HCT116 (cell line): ENCODE results near the gene PGS1. TPM values are rescaled to one million over a fixed set of nuclear protein-coding genes. Genes with fewer than 3 reads are reported as not detected.

ENCODE experiments used
- ATAC-seq: fragments of 200-7000 bp; cut with Tn5 transposase; 2 replicates; pipeline ENCODE4 v1.9.1; 2020; ENCODE audit warnings: mild to moderate bottlenecking, moderate library complexity
- BruUV-seq: library from RNA; stranded (reverse); fragments of 400-500 nt; replicated peaks from 2 replicates; lab custom pipeline; 2021; lab: Mats Ljungman, UMichigan
- CTCF ChIA-PET: fragments of 300-600 bp; sonication (Branson Sonifier 250); formaldehyde crosslinking; loops from one replicate; lab custom pipeline; 2021; ENCODE audit warnings: antibody characterized with exemption; lab: Charles Lee
- POLR2A ChIA-PET: fragments of 300-600, 350-600 bp; sonication (Branson Sonifier 250); formaldehyde crosslinking; loops from one replicate; lab custom pipeline; 2021; ENCODE audit warnings: antibody characterized with exemption; lab: Charles Lee
- RAD21 ChIA-PET, 2 experiments: fragments of 300-600 bp; sonication (Branson Sonifier 250); formaldehyde crosslinking; loops; one replicate each; lab custom pipeline; 2023; ENCODE audit warnings: low total read pairs in 2 of 2; ENCODE audit not compliant: uncharacterized antibody in 2 of 2, unreplicated experiment in 2 of 2, low non-redundant PET in 1 of 2; lab: Charles Lee
- DNase-seq: peaks from one replicate; pipeline ENCODE4 v3.0.0-alpha.2; 2010; ENCODE audit warnings: low read depth, low spot score
- H2AFZ ChIP-seq: fragments of 200-600 bp; shearing (Covaris generic), sonication (generic); 2 replicates; pipeline ENCODE4 v1.6.1; 2017; ENCODE audit warnings: low read depth, mixed run types, mixed read lengths, antibody characterized with exemption, low read length; ENCODE audit not compliant: poor library complexity, severe bottlenecking
- H3K27ac ChIP-seq: 2 replicates; pipeline ENCODE4 v1.5.1; 2012; ENCODE audit warnings: low read depth, low read length
- H3K27me3 ChIP-seq: fragments of 200-600 bp; sonication (generic); 2 replicates; pipeline ENCODE4 v1.6.1; 2016; ENCODE audit warnings: mixed run types, low read length, mixed read lengths; ENCODE audit not compliant: insufficient read depth
- H3K36me3 ChIP-seq, 2 experiments: fragments of 200-500 bp in 1 of 2; fragments of 200-600 bp in 1 of 2; sonication (Bioruptor generic) in 1 of 2; sonication (generic) in 1 of 2; 2 replicates each; pipeline versions ENCODE4 v1.5.1 to v1.6.1; 2014 to 2016; ENCODE audit warnings: low read length in 2 of 2, inconsistent platforms in 1 of 2, mixed read lengths in 1 of 2, mixed run types in 1 of 2; ENCODE audit not compliant: insufficient read depth in 2 of 2, control insufficient read depth in 1 of 2
- H3K4me1 ChIP-seq, 2 experiments: fragments of 200-600 bp in 1 of 2; sonication (generic) in 1 of 2; 2 replicates each; pipeline versions ENCODE4 v1.5.1 to v1.6.1; 2012 to 2017; ENCODE audit warnings: low read length in 2 of 2, inconsistent platforms in 1 of 2, mild to moderate bottlenecking in 1 of 2, mixed read lengths in 1 of 2, mixed run types in 1 of 2, moderate library complexity in 1 of 2; ENCODE audit not compliant: insufficient read depth in 2 of 2, control insufficient read depth in 1 of 2
- H3K4me2 ChIP-seq: fragments of 200-600 bp; sonication (generic); 2 replicates; pipeline ENCODE4 v1.6.1; 2017; ENCODE audit warnings: mixed run types, low read length, mixed read lengths
- H3K4me3 ChIP-seq, 2 experiments: fragments of 200-600 bp in 1 of 2; sonication (generic) in 1 of 2; replicated peaks in 1 of 2; 2 replicates each; pipeline ENCODE4 v1.5.1; 2011 to 2016; ENCODE audit warnings: low read length in 2 of 2, control low read depth in 1 of 2, low read depth in 1 of 2, mild to moderate bottlenecking in 1 of 2, mixed read lengths in 1 of 2, mixed run types in 1 of 2
- H3K79me2 ChIP-seq: fragments of 200-600 bp; sonication (generic); 2 replicates; pipeline ENCODE4 v1.6.1; 2017; ENCODE audit warnings: mild to moderate bottlenecking, mixed run types, low read length, moderate library complexity, mixed read lengths; ENCODE audit not compliant: insufficient read depth
- H3K9ac ChIP-seq: fragments of 200-600 bp; sonication (generic); 2 replicates; pipeline ENCODE4 v1.6.1; 2016; ENCODE audit warnings: low read length, mixed read lengths
- H3K9me2 ChIP-seq: fragments of 200-600 bp; sonication (generic), shearing (Covaris generic); 2 replicates; pipeline ENCODE4 v1.6.1; 2017; ENCODE audit warnings: mixed run types, mild to moderate bottlenecking, moderate library complexity; ENCODE audit not compliant: insufficient read depth
- H3K9me3 ChIP-seq, 2 experiments: fragments of 200-500 bp in 1 of 2; fragments of 200-600 bp in 1 of 2; sonication (Bioruptor generic) in 1 of 2; sonication (generic) in 1 of 2; 2 replicates each; pipeline ENCODE4 v1.6.1; 2014 to 2017; ENCODE audit warnings: low read length in 2 of 2, mixed read lengths in 2 of 2, inconsistent platforms in 1 of 2, low read depth in 1 of 2, mild to moderate bottlenecking in 1 of 2, mixed run types in 1 of 2, moderate library complexity in 1 of 2; ENCODE audit not compliant: control insufficient read depth in 1 of 2, insufficient read depth in 1 of 2
- H4K20me1 ChIP-seq: fragments of 200-600 bp; sonication (generic), shearing (Covaris generic); 2 replicates; pipeline ENCODE4 v1.6.1; 2017; ENCODE audit warnings: mixed run types, mild to moderate bottlenecking, moderate library complexity; ENCODE audit not compliant: insufficient read depth
- CEBPB ChIP-seq: IDR thresholded peaks from 2 replicates; pipeline ENCODE4 v1.6.1; 2012; ENCODE audit warnings: low read depth
- EZH2 ChIP-seq: fragments of 200-600 bp; sonication (generic); IDR thresholded peaks from 2 replicates; pipeline ENCODE4 v1.6.1; 2017; ENCODE audit warnings: antibody characterized with exemption, mixed run types
- EZH2phosphoT487 ChIP-seq: fragments of 200-600 bp; IDR thresholded peaks from 2 replicates; pipeline ENCODE4 v1.6.1; 2018; ENCODE audit warnings: antibody characterized with exemption, borderline replicate concordance
- ZFX ChIP-seq: fragments of 450-650 bp; IDR thresholded peaks from 2 replicates; pipeline ENCODE4 v1.6.1; 2017
- intact Hi-C: fragments of 100-400 bp; cut with micrococcal nuclease; formaldehyde crosslinking; loops from 2 replicates; pipeline ENCODE4 v1.10.0; 2022
- total RNA-seq: library from RNA; stranded (reverse); gene quantifications from one replicate; pipeline ENCODE4 v1.2.1, GENCODE V29; 2021; ENCODE audit not compliant: unreplicated experiment
- TF ChIP-seq, protein P1 (sequence below), 3 experiments: fragments of 200-600 bp in 1 of 3; sonication (generic) in 1 of 3; IDR thresholded peaks in 2 of 3; conservative IDR thresholded peaks in 1 of 3; 2 replicates each; pipeline ENCODE4 v1.5.1; 2012 to 2017; ENCODE audit warnings: low read depth in 2 of 3, low read length in 2 of 3, antibody characterized with exemption in 1 of 3, borderline replicate concordance in 1 of 3, control low read depth in 1 of 3, mild to moderate bottlenecking in 1 of 3, mixed read lengths in 1 of 3, mixed run types in 1 of 3, moderate library complexity in 1 of 3; ENCODE audit not compliant: insufficient read depth in 1 of 3
- TF ChIP-seq, protein P2 (sequence below): IDR thresholded peaks from 2 replicates; pipeline ENCODE4 v1.6.1; 2011; ENCODE audit warnings: mild to moderate bottlenecking, low read length, moderate library complexity; ENCODE audit not compliant: insufficient replicate concordance; ENCODE audit errors: extremely low read depth
- TF ChIP-seq, protein P3 (sequence below): IDR thresholded peaks from 2 replicates; pipeline ENCODE4 v1.6.1; 2012

Gene PGS1
- total RNA-seq, 1 experiment from 2014 or later: 44.4 TPM

DNA sequence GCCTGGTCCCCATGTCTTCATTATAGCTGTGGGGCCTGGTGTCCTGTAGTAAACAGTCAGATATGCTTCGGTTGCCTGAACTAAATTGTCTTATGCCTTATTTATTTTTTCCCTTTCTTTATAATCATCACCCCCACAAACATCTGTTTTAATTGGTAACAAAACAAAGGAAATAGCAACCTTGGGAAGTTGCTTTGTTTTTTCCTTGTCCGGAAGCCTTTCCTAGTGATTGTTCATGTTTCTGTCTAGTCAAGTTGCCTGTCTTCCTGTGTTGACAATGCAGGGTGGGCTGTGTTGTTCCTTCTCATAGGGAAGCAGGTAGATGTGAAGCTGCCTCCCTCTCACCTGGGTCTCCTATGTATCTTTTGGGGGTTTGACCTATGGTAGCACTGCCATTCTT is 16.7 kb downstream of the PGS1 start:
- no peak overlapping the region for H3K9ac ChIP-seq

More for the DNA sequence above, 16.7 kb downstream of the PGS1 start:
- H3K4me2 ChIP-seq: no peak overlapping the region
- no peak for TF ChIP-seq EZH2phosphoT487
- TF ChIP-seq ZFX: no peak
- TF ChIP-seq, protein P1, sequence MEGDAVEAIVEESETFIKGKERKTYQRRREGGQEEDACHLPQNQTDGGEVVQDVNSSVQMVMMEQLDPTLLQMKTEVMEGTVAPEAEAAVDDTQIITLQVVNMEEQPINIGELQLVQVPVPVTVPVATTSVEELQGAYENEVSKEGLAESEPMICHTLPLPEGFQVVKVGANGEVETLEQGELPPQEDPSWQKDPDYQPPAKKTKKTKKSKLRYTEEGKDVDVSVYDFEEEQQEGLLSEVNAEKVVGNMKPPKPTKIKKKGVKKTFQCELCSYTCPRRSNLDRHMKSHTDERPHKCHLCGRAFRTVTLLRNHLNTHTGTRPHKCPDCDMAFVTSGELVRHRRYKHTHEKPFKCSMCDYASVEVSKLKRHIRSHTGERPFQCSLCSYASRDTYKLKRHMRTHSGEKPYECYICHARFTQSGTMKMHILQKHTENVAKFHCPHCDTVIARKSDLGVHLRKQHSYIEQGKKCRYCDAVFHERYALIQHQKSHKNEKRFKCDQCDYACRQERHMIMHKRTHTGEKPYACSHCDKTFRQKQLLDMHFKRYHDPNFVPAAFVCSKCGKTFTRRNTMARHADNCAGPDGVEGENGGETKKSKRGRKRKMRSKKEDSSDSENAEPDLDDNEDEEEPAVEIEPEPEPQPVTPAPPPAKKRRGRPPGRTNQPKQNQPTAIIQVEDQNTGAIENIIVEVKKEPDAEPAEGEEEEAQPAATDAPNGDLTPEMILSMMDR (IDR thresholded peaks at IDR 0.05 in 2 of 3, conservative IDR thresholded peaks at IDR 0.05 in 1 of 3; ENCODE audit: borderline replicate concordance in 1 of 3, insufficient read depth in 1 of 3, low read depth in 2 of 3, low read length in 2 of 3): no peak
- TF ChIP-seq, protein P2, sequence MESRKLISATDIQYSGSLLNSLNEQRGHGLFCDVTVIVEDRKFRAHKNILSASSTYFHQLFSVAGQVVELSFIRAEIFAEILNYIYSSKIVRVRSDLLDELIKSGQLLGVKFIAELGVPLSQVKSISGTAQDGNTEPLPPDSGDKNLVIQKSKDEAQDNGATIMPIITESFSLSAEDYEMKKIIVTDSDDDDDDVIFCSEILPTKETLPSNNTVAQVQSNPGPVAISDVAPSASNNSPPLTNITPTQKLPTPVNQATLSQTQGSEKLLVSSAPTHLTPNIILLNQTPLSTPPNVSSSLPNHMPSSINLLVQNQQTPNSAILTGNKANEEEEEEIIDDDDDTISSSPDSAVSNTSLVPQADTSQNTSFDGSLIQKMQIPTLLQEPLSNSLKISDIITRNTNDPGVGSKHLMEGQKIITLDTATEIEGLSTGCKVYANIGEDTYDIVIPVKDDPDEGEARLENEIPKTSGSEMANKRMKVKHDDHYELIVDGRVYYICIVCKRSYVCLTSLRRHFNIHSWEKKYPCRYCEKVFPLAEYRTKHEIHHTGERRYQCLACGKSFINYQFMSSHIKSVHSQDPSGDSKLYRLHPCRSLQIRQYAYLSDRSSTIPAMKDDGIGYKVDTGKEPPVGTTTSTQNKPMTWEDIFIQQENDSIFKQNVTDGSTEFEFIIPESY: no peak
- TF ChIP-seq, protein P3, sequence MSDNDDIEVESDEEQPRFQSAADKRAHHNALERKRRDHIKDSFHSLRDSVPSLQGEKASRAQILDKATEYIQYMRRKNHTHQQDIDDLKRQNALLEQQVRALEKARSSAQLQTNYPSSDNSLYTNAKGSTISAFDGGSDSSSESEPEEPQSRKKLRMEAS: no peak
- TF ChIP-seq EZH2: no peak
- TF ChIP-seq CEBPB: no peak
- no peak overlapping the region for H3K4me3 ChIP-seq
- CTCF ChIA-PET: no interaction called here
- RAD21 ChIA-PET: no interaction called here
- H2AFZ ChIP-seq: no peak overlapping the region
- H3K9me2 ChIP-seq: no peaks in the 10 kb centered on the region
- no peak overlapping the region for H3K27ac ChIP-seq
- ATAC-seq (no peak), DNase-seq (no peak)
- H3K79me2 ChIP-seq: peaks cover 73% of the 10 kb centered on the region
- no peaks in the 10 kb centered on the region for H3K9me3 ChIP-seq
- peaks cover 3% of the 10 kb centered on the region; the same call in 1 of the 2 replicates for H4K20me1 ChIP-seq
- H3K36me3 ChIP-seq: peaks cover 25 to 55% of the 10 kb centered on the region in 2 experiments; a peak in 2 of 4 replicates
- H3K27me3 ChIP-seq: no peaks in the 10 kb centered on the region
- H3K4me1 ChIP-seq: peaks cover 13 to 25% of the 10 kb centered on the region in 2 experiments
- POLR2A ChIA-PET: no interaction called here
- BruUV-seq: no TSS peak
- intact Hi-C loops: no loop called here
